Endothelial cell (in vitro differentiated cells): ENCODE measurements around the gene ARHGAP15. TPM values are rescaled to one million over a fixed set of nuclear protein-coding genes. Genes with fewer than 3 reads are reported as not detected.

Experiments used
- DNase-seq: peaks from one replicate; pipeline ENCODE4 v3.0.0; 2021; ENCODE audit warnings: low spot score
- H3K27ac Mint-ChIP-seq: one replicate; pipeline ENCODE4 v1.8.0; 2021; ENCODE audit warnings: mixed read lengths, inconsistent platforms; ENCODE audit not compliant: unreplicated experiment
- H3K27me3 Mint-ChIP-seq: one replicate; pipeline ENCODE4 v1.8.0; 2021; ENCODE audit warnings: mild to moderate bottlenecking, moderate library complexity, mixed read lengths, inconsistent platforms; ENCODE audit not compliant: unreplicated experiment
- H3K36me3 Mint-ChIP-seq: one replicate; pipeline ENCODE4 v1.8.0; 2021; ENCODE audit warnings: mild to moderate bottlenecking, low read depth, mixed read lengths, inconsistent platforms; ENCODE audit not compliant: unreplicated experiment
- H3K4me1 Mint-ChIP-seq: one replicate; pipeline ENCODE4 v1.8.0; 2021; ENCODE audit warnings: mild to moderate bottlenecking, mixed read lengths, inconsistent platforms; ENCODE audit not compliant: unreplicated experiment
- H3K4me3 Mint-ChIP-seq: one replicate; pipeline ENCODE4 v1.8.0; 2021; ENCODE audit warnings: mild to moderate bottlenecking, mixed read lengths, inconsistent platforms; ENCODE audit not compliant: unreplicated experiment
- H3K9me3 Mint-ChIP-seq: one replicate; pipeline ENCODE4 v1.8.0; 2021; ENCODE audit warnings: mixed read lengths, inconsistent platforms; ENCODE audit not compliant: unreplicated experiment
- CTCF ChIP-seq: fragments of 200-600 bp; sonication (generic); IDR thresholded peaks from one replicate; pipeline ENCODE4 v1.5.0; 2021; ENCODE audit warnings: antibody characterized with exemption; ENCODE audit not compliant: unreplicated experiment
- total RNA-seq: library from RNA; stranded (reverse); fragmentation: NEBNext Ultra II Directional; extraction: Animal tissue kit (Norgen Biotek cat#: 25700); gene quantifications from one replicate; pipeline ENCODE4 v1.2.1, GENCODE V29; 2021; ENCODE audit not compliant: unreplicated experiment

ARHGAP15 gene
- total RNA-seq, 1 donor from 2014 or later: not detected

GRCh38 chr2:143685421-143686078, 556.3 kb downstream of the ARHGAP15 start:
- Mint-ChIP-seq H3K36me3 (no peaks in the 10 kb centered on the region), H3K9me3 (no peaks in the 10 kb centered on the region), H3K27ac (no peak overlapping the region), H3K4me3 (no peak overlapping the region), H3K4me1 (peaks cover 3% of the 10 kb centered on the region), H3K27me3 (no peaks in the 10 kb centered on the region)
- TF ChIP-seq CTCF: no peak
- DNase-seq: no peak

- DNase-seq: peak; percentile 19
- no peaks in the 10 kb centered on the region for H3K9me3 Mint-ChIP-seq
- H3K27me3 Mint-ChIP-seq: no peaks in the 10 kb centered on the region
- no peak overlapping the region for H3K4me3 Mint-ChIP-seq
- TF ChIP-seq CTCF: peak; percentile 83
- H3K4me1 Mint-ChIP-seq: peaks cover 3% of the 10 kb centered on the region
- no peak overlapping the region for H3K27ac Mint-ChIP-seq
- no peaks in the 10 kb centered on the region for H3K36me3 Mint-ChIP-seq
Observed at GRCh38 chr2:143686585-143687164, 557.5 kb downstream of the ARHGAP15 start.

- Mint-ChIP-seq H3K9me3 (no peaks in the 10 kb centered on the region), H3K36me3 (no peaks in the 10 kb centered on the region), H3K4me3 (no peak overlapping the region), H3K27me3 (no peaks in the 10 kb centered on the region), H3K4me1 (peaks cover 3% of the 10 kb centered on the region), H3K27ac (no peak overlapping the region)
- DNase-seq: no peak
- no peak for TF ChIP-seq CTCF
Observed at GRCh38 chr2:143688248-143688647, 559.0 kb downstream of the ARHGAP15 start.

- H3K4me3 Mint-ChIP-seq: no peak overlapping the region
- H3K27ac Mint-ChIP-seq: no peak overlapping the region
- H3K4me1 Mint-ChIP-seq: peaks cover 3% of the 10 kb centered on the region
- H3K9me3 Mint-ChIP-seq: no peaks in the 10 kb centered on the region
- no peak for DNase-seq
- no peak for TF ChIP-seq CTCF
- H3K27me3 Mint-ChIP-seq: no peaks in the 10 kb centered on the region
- no peaks in the 10 kb centered on the region for H3K36me3 Mint-ChIP-seq
Observed at GRCh38 chr2:143688815-143689214, 559.6 kb downstream of the ARHGAP15 start.

- Mint-ChIP-seq H3K9me3 (no peaks in the 10 kb centered on the region), H3K27me3 (no peaks in the 10 kb centered on the region), H3K27ac (no peak overlapping the region), H3K4me1 (peaks cover 3% of the 10 kb centered on the region), H3K36me3 (no peaks in the 10 kb centered on the region), H3K4me3 (no peak overlapping the region)
- no peak for DNase-seq
- no peak for TF ChIP-seq CTCF
Observed at GRCh38 chr2:143689541-143689940, 560.3 kb downstream of the ARHGAP15 start.
